ENCODE results near the gene SMIM35.

The SMIM35 gene

GRCh38 chr11:118129471-118130172 is 42.9 kb upstream of the SMIM35 start:
- Histone ChIP-seq H4K20me1 (ENCODE audit: insufficient read depth, low read length) (no peaks in the 10 kb centered on the region), H3F3A (ENCODE audit: insufficient read depth, low read length) (no peaks in the 10 kb centered on the region), H3K36me3 (ENCODE audit: insufficient read depth, low read length) (no peaks in the 10 kb centered on the region), H3K27me3 (ENCODE audit: insufficient read depth, low read length) (no peaks in the 10 kb centered on the region), H2AFZ (ENCODE audit: low read length) (no peak overlapping the region), H3K4me1 (ENCODE audit: insufficient read depth, low read length, severe bottlenecking) (no peaks in the 10 kb centered on the region), H3K9me3 (ENCODE audit: low read length) (no peaks in the 10 kb centered on the region), H3K9ac (ENCODE audit: low read length) (no peak overlapping the region), H3K79me2 (ENCODE audit: insufficient read depth, low read length) (no peaks in the 10 kb centered on the region), H3K4me2 (ENCODE audit: low read length) (no peak overlapping the region), H3K27ac (ENCODE audit: low read depth, low read length, poor library complexity, severe bottlenecking) (no peak overlapping the region), H3K4me3 (ENCODE audit: low read depth, low read length, poor library complexity, severe bottlenecking) (no peak overlapping the region), H3K9me2 (ENCODE audit: low read depth, low read length) (no peaks in the 10 kb centered on the region)
- TF ChIP-seq EZH2 (IDR thresholded peaks at IDR 0.05; ENCODE audit: borderline replicate concordance, low read length) = no peak
- no peak for TF ChIP-seq CTCF (IDR thresholded peaks at IDR 0.05; ENCODE audit: low read length)

GRCh38 chr11:118128721-118129470 is 42.1 kb upstream of the SMIM35 start:
- Histone ChIP-seq H3K36me3 (ENCODE audit: insufficient read depth, low read length) (no peaks in the 10 kb centered on the region), H3K9ac (ENCODE audit: low read length) (no peak overlapping the region), H3K27ac (ENCODE audit: low read depth, low read length, poor library complexity, severe bottlenecking) (no peak overlapping the region), H3F3A (ENCODE audit: insufficient read depth, low read length) (no peaks in the 10 kb centered on the region), H3K9me3 (ENCODE audit: low read length) (no peaks in the 10 kb centered on the region), H3K9me2 (ENCODE audit: low read depth, low read length) (no peaks in the 10 kb centered on the region), H3K27me3 (ENCODE audit: insufficient read depth, low read length) (no peaks in the 10 kb centered on the region), H2AFZ (ENCODE audit: low read length) (no peak overlapping the region), H4K20me1 (ENCODE audit: insufficient read depth, low read length) (no peaks in the 10 kb centered on the region), H3K79me2 (ENCODE audit: insufficient read depth, low read length) (no peaks in the 10 kb centered on the region), H3K4me3 (ENCODE audit: low read depth, low read length, poor library complexity, severe bottlenecking) (no peak overlapping the region), H3K4me2 (ENCODE audit: low read length) (no peak overlapping the region), H3K4me1 (ENCODE audit: insufficient read depth, low read length, severe bottlenecking) (no peaks in the 10 kb centered on the region)
- TF ChIP-seq CTCF (IDR thresholded peaks at IDR 0.05; ENCODE audit: low read length) (no peak), EZH2 (IDR thresholded peaks at IDR 0.05; ENCODE audit: borderline replicate concordance, low read length) (no peak)

- no peak overlapping the region for H2AFZ ChIP-seq (ENCODE audit: low read length)
- no peaks in the 10 kb centered on the region for H3F3A ChIP-seq (ENCODE audit: insufficient read depth, low read length)
- no peak overlapping the region for H3K27ac ChIP-seq (ENCODE audit: low read depth, low read length, poor library complexity, severe bottlenecking)
- no peaks in the 10 kb centered on the region for H3K27me3 ChIP-seq (ENCODE audit: insufficient read depth, low read length)
- no peaks in the 10 kb centered on the region for H3K79me2 ChIP-seq (ENCODE audit: insufficient read depth, low read length)
- no peaks in the 10 kb centered on the region for H3K4me1 ChIP-seq (ENCODE audit: insufficient read depth, low read length, severe bottlenecking)
- no peak overlapping the region for H3K4me3 ChIP-seq (ENCODE audit: low read depth, low read length, poor library complexity, severe bottlenecking)
- H3K36me3 ChIP-seq (ENCODE audit: insufficient read depth, low read length) = no peaks in the 10 kb centered on the region
- no peak for TF ChIP-seq CTCF (IDR thresholded peaks at IDR 0.05; ENCODE audit: low read length)
- TF ChIP-seq EZH2 (IDR thresholded peaks at IDR 0.05; ENCODE audit: borderline replicate concordance, low read length) = no peak
- H4K20me1 ChIP-seq (ENCODE audit: insufficient read depth, low read length) = no peaks in the 10 kb centered on the region
- no peak overlapping the region for H3K4me2 ChIP-seq (ENCODE audit: low read length)
- H3K9ac ChIP-seq (ENCODE audit: low read length) = no peak overlapping the region
- no peaks in the 10 kb centered on the region for H3K9me3 ChIP-seq (ENCODE audit: low read length)
- H3K9me2 ChIP-seq (ENCODE audit: low read depth, low read length) = no peaks in the 10 kb centered on the region
Observed at GRCh38 chr11:118128310-118128709, 41.5 kb upstream of the SMIM35 start.
